GM19328 (cell line): ENCODE results near the gene MED27.

Experiments
- ATAC-seq: cut with Tn5 transposase; IDR thresholded peaks from one replicate; pipeline ENCODE4 v1.9.1; 2021; ENCODE audit warnings: mild to moderate bottlenecking, moderate library complexity; ENCODE audit not compliant: unreplicated experiment

The MED27 gene

DNA sequence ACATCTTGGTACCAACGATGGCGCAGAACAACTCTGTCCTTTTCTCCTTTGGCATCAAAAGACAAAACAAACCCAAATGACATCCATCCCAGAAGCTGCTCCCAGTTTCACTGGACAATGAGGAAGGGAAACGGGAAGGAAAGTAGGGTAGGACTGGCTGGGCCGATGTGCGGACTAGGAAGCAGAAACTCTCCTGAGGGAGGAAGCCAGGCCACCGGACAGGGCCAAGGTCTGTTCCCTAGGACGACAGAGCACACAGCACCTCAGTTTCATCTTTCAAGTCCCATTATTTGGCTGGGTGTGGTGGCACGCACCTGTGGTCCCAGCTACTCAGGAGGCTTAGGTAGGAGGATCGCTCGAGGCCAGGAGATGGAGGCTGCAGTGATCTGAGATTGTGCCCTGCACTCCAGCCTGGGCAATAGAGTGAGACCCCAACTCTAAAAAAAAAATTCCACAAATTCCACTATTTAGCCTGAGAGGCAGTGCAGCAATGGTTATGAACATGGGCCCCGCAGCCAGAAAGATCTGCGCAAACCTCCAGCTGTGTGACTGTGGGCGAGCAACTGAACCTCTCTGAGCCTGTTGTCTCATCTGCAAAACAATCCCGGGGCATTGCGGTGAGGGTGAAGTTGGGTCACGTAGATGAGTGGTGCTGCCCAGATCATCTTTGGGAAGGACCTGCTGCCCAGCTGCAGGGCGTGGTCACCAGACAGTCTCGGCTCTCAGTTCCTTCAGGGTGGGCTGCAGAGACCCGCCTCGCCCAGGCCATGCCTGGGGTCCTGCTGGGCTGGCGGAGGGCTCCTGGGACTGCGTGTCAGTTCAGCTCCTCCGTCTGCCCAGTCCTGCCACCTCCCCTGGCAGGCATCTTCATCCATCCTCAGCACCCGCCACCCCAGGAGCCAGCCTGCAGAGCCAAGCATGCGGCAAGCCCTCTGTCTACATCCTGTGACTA lies 238.6 kb downstream of the MED27 start:
- ATAC-seq = no peak

DNA sequence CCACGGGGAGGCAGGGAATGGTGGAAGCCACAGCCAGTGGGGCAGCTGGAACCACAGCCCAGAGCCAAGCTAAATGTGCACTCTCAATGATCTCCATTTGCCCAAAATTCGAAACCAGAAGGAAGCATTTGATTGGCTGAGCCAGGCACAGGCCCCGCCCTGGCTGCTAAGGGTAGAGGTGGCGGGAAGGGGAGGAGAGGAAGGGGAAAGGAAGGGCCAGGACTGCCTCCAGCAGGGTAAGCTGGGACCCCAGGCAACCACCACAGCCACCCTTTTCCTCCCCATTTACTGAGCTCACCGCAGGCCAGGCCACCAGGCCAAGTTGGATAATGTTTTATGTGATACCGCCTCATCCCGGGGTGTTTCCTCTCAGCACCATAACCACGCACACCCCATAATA lies 239.4 kb downstream of the MED27 start:
- ATAC-seq = no peak

DNA sequence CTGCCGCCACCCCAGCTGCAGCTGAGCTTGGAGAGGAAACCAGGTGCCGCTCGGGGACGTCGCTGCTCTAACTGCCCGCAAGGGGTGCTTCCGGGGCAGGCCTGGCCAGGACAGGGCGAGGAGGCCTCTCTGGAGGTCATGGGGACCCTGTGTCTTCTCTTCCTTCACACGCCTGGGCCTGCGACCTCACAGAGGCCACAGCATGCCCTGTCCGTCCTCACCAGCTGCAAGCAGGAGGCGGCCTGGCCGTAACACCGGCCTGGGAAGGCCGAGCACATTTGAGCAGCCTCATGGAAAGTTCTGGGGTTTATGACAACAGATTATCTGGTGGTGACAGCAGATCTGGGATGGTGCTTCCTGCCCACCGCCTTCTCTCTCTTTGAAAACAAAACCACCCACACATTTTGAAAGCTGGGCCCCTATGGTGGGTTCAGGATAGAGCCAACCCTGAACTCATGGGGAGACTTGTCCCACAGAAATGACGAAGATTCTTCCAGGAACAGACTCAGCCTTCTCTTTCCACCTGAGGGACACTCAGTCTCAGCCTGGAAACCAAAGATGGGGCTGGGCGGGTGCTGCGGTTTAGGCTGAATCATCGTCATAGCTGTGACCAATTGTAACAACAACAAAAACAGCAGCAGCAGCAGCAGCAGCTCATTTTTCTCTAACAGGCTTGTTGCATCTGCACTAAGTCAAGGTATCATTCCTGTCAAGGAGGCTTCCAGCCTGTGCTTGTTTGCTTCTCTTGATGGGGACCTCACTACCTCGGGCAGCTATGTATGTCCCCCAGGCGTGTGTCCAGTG lies 240.2 kb downstream of the MED27 start:
- no peak for ATAC-seq

DNA sequence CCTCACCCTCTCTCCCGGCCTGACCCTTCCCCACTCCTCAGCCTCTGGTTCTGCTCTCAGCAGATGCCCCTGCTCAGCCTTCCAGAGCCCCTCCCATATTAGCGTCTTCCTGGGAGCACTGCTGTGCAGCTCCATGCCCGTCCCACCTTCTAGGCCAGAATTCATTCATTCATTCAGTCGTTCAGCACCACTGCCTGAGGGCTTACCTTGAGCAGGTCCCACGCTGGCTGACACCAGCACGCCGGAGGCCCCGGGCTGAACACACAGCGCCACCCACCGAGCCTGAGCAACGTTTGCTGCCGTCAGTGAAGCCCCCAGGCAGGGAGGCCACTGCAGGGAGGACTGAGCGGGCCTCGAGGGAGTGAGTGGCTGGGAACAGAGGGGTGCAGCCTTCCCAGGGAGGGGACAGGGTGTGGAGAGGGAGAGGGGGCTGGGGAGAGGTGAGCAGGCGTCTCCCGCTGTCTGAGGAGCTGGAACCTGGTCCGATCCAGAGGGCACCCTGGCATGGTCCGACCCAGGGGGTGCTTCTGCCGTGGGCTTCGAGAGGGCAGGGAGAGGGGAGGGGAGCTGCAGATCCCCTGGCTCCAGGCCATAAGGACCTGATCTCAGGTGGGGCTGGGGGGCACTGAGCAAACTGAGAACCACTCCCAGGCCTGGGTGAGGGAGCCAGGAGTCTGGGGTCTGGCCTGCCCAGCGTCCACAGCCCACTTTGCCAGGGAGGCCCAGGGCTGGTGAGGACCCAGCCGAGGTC lies 241.0 kb downstream of the MED27 start:
- ATAC-seq = no peak

DNA sequence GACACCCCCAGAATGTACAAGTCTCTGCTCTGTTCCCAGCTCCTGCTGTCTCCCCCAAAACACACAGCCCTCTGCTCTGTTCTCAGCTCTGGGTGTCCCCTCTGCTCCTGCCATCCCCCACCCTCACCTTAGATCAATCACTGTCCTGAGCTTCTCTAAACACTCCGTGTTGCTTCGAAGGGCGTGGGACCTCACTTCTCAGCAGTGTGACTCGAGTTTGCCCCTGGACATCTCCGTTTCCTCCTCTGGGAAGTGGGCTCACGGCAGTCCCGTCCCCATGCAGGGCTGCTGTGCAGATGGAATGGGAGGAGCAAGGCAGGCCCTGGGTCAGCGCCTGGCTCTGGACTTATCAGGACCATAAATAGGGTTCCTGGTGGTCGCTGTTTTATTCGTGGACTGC lies 241.8 kb downstream of the MED27 start:
- ATAC-seq = no peak

DNA sequence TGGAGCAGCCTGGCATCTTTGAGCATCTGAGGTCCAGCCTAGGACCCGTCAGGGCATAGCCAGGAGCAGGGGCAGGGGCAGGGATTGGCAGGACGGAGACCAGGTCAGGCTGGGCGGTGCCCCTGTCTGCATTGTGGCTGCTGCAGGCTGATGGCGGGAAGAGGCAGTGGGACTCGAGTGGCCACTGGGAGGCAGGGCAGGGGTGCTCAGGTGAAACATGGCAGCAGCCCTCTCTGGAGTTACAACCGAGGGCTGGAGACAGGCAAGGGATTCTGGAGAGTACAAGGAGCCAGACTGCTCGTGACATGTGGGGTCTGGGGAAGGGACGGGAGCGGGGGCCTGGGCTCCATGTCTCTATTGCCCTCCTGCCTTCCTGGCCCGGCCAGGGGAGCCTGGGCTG lies 242.4 kb downstream of the MED27 start:
- ATAC-seq = no peak

DNA sequence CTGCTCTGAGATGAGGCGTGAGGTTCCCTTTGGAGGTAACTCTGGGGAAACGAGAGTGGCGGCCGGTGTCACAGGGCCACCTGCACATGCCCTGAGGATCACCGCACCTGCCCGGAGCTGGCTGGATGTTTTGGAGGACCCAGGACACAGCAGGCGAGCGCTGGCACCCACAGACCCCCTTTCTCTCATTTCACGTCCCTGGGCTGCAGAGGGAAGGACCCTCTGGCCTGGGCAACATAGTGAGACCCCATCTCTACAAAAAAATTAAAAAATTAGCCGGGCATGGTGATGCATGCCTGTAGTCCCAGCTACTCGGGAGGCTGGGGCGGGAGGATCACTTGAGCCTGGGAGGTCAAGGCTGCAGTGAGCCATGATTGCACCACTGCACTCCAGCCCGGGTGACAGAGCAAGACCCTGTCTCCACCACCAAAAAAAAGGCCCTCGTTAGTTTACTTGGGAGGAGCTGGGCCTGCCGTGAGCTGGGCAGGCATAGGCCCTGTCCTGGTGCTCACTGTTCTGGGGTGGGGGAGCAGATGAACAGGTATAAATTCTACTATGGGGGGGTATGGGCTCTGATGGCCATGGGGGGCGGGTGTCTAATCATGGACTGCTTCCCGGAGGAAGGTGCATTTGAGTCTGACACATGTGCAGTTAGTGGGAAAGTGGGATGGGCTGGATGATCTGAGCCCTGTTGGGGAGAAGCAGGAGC lies 242.9 kb downstream of the MED27 start:
- no peak for ATAC-seq

DNA sequence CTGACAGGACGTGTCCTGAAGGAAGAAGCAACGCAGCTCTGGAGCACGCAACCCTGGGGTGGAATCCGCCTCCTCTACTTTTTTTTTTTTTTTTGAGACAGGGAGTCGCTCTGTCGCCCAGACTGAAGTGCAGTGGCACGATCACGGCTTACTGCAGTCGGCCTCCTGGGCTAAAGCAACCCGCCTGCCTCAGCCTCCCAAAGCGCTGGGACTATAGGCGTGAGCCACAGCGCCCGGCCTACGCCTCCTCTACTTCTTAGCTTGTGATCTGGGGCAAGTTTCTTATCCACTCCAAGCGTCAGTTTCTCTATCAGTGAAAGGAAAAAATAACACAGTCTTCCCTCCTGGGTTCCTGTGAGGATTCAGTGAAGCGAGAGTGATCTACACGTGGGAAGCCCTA lies 243.6 kb downstream of the MED27 start:
- no peak for ATAC-seq

DNA sequence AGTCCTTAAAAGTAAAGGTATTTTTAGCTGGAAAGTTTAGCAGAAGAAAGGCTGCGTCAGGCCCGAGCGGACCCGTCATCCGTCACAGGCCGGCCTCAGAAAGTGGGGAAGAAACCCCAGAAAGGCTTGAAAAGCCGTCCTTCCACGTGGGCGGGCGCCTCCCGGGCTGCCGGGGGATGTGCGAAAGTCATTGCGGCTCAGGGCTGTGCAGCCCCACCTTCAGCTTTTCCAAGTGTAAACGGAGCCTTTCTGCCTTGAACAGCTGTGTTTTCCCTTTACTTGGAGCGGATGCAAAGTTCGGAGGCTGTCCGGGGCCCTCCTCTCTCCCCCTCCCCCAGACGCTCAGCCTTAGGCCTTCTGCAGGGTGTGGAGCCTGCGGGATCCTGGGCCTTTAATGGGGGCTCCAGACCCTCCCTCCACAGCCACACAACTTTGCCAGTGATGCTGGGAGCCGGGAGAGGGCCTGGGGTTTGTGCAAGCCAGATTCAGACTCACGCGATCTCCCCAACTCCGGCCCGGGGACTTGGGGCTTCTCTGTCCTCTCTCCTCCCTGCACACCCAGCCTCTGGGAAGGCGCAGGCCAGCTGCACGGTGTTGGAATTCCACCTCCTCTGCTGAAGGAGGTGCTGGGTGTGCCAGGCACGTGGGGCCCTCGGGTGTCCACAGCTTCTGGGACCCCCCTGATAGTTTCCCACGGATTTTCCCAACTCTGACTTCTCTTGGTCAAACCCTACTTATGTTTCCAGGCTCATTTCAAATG lies 244.3 kb downstream of the MED27 start:
- ATAC-seq = no peak

DNA sequence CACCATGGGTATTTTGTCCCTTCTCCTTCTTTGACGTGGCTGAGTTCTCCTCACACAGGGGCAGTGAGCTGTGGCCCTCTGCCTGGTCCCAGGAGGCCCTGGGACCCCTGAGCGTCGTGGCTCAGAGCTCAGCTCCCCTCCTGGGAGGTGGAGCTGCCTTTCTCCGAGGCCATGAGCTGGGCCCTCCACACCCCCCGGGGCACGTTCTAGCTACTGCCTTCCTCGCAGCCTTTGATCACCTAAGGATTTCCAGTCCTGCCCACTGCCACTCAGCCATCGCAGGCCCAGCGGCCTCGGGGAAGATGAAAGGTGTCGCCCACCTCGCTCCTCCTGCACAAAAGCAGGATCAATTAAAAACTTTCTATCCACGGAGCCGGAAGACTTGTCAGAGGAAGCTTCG lies 244.9 kb downstream of the MED27 start:
- ATAC-seq = no peak

DNA sequence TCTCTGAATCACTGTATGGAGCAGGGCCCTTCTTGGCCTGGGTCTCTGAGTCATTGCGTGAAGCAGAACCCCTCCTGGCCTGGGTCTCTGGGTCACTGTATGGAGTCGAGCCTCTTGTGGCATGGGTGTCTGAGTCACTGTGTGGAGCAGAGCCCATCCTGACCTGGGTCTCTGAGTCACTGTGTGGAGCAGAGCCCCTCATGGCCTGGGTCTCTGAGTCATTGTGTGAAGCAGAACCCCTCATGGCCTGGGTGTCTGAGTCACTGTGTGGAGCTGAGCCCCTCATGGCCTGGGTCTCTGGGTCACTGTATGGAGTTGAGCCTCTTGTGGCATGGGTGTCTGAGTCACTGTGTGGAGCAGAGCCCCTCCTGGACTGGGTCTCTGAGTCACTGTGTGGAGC lies 245.8 kb downstream of the MED27 start:
- no peak for ATAC-seq

DNA sequence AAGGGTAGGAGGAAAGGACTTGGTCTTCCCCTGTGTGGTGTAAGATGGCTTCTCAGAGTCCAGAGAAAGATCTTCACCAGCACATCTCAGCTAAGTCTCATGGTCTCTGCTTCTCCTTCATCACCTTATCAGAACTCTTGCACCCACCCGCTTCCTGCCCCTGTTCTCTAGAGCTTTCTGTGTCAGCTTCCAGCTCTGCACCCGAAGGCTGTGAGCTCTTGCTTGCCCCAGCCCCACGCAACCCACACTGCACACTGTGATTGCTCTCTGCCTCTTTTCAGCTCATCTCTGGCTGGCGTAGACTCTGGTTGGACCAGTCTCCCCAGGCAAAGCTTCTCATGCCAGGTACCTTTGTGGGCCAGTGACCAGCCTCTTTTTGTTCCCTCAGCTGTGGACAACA lies 246.6 kb downstream of the MED27 start:
- ATAC-seq = no peak

DNA sequence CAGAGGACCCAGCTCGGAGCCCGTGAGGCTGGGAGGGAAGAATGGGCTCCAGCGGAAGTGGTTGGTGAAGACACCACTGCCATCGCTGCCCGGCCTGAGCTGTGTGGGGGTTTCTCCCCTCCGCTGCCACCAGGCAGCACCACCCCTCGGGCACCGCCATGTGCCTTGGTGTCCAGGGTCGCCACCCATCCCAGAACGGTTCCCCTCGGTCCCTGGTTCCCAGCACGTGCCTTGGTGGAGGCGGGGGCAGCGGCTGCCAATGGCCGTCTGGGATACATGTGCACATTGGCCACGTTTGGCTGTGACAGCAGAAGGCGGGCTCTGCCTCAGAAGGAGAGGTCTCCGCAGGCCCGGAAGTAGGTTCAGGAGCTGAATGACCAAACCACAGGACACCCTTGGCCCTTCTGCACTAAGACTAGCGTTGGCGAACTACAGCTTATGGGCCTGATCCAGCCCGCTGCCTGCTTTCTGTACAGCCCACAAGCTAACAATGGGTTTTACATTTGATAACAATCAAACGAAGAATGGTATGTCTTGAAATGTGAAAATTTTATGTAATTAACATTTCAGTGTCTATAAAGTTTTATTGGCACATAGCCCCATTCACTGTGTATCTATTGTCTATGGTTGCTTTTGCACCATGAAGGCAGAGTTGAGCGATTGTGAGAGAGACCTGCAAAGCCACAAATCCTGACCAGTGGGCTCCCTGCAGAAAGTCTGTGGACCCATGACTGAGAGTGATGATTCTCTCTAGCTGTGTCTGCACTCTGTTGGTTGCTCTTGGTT lies 248.1 kb downstream of the MED27 start:
- no peak for ATAC-seq

DNA sequence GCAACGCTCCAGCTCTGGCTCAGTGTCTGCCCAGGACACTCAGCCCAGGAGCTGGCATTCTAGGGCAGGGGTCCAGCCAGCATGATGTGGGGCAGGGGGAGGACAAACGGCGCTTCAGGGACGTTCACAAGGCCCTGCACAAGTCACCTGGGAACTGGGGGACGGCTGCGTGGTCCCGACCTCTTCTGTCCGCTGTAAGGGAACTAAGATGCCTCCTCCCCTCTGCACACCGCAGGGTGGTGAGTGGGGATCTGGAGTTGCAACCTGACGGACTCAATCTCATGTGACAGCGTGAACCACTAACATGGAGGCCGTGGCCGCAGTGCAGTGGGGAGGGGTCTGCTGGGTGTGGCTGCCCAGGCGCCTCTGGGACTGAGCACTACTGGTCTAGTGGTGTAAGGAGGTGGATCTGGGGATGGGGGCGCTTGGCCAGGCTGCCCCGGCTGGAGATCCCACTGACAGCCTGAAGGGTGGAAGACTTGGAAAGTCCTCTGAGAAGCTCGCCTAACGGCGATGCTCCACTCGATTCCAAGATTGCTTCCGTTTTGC lies 251.8 kb downstream of the MED27 start:
- no peak for ATAC-seq

DNA sequence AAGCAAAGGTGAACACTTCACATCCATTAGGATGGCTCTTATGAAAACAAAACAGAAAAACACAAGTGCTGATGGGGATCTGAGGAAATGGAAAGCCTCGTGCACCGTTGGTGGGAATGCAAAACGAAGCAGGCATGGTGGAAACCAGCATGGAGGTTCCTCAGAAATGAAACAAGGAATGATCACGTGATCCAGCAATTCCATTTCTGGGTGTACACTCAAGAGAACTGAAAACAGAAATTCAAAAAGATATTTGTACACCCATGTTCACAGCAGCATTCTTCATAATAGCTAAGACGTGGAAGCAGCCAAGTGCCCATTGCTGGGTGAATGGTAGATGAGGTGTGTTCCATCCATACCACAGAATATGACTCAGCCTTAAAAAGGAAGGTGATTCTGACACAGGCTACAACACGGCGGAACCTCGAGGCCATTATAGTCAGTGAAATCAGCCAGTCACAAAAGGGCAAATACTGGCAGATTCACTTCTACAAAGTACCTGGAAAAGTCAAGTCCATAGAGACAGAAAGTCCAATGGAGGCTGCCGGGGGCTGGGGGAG lies 252.6 kb downstream of the MED27 start:
- ATAC-seq = no peak

DNA sequence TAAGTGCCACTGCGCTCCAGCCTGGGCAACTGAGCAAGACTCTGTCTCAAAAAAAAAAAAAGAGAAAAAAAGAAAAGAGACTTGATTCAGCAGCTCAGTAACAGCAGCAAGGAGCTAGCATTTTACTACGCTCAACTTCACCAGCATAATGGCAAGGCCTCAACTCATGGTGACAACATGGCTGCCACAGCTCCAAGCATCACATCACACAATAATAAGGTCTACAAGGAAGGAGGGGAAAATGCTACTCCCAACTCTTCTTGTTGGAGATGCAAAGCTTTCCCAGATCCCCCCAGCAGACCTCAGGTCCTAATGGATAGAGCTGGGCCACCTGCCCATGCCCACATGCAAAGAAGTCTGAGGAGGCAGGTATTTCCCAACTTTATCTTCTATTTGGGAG lies 253.6 kb downstream of the MED27 start:
- ATAC-seq = no peak

DNA sequence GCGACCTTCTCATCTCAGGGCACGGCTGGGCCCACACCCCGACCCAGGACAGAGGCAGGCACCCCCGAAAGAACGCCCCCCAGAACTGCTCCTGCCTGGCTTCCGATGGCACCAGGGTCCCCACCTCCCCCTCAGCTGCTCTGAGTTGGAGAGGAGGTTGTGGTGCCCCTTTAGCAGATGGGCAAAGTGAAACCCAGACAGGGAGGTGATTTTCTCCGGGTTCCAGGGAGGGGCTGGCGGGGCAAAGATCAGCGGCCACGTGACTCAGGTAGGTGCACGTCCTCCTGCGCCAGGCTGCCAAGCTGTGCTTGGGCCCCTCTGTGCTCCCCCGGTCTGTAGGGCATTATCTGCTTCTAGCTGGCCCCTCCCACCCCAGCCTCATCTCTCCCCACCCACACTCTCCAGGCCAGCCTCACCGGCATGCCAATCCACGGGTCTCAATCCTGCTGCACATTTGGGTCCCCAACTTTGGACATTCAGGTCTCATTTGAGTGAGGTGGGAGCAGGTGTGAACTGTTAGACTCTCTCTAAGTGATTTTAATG lies 254.6 kb downstream of the MED27 start:
- ATAC-seq = no peak

DNA sequence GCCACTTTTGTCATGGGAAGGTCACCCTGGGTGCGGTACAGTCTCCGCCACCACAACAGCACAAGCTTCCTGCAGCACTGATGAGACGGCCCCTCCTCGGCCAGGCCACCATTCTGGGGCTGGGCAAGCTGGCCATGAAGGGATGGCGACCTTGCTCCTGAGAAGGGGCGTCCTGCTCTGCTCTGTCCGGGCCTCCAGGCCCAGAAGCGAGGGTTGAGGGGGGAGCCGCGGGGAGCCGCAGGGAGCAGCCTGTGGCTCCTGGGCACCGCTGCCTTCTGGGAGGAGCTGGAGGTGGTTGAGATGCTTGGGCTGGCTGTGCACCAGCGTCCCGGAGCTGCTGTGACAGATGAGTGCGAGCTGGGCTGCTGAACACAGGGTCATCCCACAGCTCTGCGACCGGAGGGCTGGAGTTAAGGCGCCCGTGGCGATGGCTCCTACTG lies 255.5 kb downstream of the MED27 start:
- no peak for ATAC-seq
